ENCODE data around the gene TENT5C. TPM values are rescaled to one million over a fixed set of nuclear protein-coding genes. Genes with fewer than 3 reads are reported as not detected.

TENT5C gene
- total and polyA plus RNA-seq, 10 of the 15 experiments (the other 5 are each of a cell fraction or from before 2014, with no cell fraction given) = 0.19 to 2.4 (median 0.78) TPM

DNA sequence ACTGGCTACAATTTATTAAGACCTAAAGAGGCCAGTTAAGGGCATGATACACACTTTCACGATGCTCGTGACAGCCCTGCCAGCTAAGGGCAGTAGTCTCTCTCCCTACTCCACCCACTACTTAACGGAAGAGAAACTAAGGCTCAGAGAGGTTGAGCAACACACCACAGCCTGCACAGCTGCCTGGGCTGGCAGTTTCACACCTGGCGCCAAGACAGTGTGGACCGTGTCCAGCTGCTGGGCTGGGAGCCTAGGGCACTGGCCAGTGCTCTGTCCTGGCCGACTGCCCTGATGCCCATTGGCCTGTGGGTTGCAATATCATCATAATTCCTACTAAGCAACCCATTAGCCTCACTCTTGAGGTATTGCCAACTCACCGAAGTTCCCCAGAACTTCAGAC, 27.6 kb downstream of the TENT5C start:
- H3K36me3 ChIP-seq (ENCODE audit: control insufficient read depth in 2 of 2, insufficient read depth in 2 of 2, low read length in 1 of 2) = no peaks in the 10 kb centered on the region
- DNase-seq (ENCODE audit: low read depth, low spot score) (no peak), FAIRE-seq (no peak), ATAC-seq (peak; percentile 40)
- BruUV-seq (replicated peaks) = no TSS peak
- peaks cover 0 to 1% of the 10 kb centered on the region in 2 experiments; a peak in 2 of 4 replicates for H3K27me3 ChIP-seq (replicated peaks in 1 of 2; ENCODE audit: control insufficient read depth in 2 of 2, insufficient read depth in 2 of 2, low read length in 1 of 2)
- RAD21 ChIA-PET (ENCODE audit: unreplicated experiment) = no interaction called here
- 52% methylated on average over 7 of the region's 7 CpGs for WGBS (ENCODE audit: insufficient coverage, insufficient replicate concordance, low lambda C conversion rate, missing lambda C conversion rate)
- H3K4me2 ChIP-seq (ENCODE audit: control insufficient read depth, insufficient read depth) = peak overlapping the region; percentile 9; the same call in 1 of the 2 replicates
- H3K27ac ChIP-seq (ENCODE audit: control insufficient read depth, insufficient read depth) = no peak overlapping the region
- H3K9me3 ChIP-seq (replicated peaks; ENCODE audit: control insufficient read depth, insufficient read depth, low read length) = no peaks in the 10 kb centered on the region
- in situ Hi-C loops (cut with MboI) (no loop called here), intact Hi-C loops (cut with micrococcal nuclease; ENCODE audit: unreplicated experiment) (no loop called here)
- SMC1A ChIA-PET (ENCODE audit: uncharacterized antibody, unreplicated experiment) = interaction anchor here (0.6 kb wide), 1 partner anchor 25 kb away, joined by 3 read pairs; no protein-coding TSS in a partner anchor
- H4K20me1 ChIP-seq (ENCODE audit: control insufficient read depth, insufficient read depth) = no peaks in the 10 kb centered on the region; the same call in 1 of the 2 replicates
- no peak overlapping the region for H2AFZ ChIP-seq (ENCODE audit: control insufficient read depth, low read depth, low read length)
- H3K79me2 ChIP-seq (ENCODE audit: control insufficient read depth, insufficient read depth, low read length) = no peaks in the 10 kb centered on the region
- CTCF ChIA-PET = no interaction called here
- H3K4me1 ChIP-seq (ENCODE audit: control insufficient read depth, insufficient read depth, low read length) = peaks cover 26% of the 10 kb centered on the region
- no peak overlapping the region for H3K4me3 ChIP-seq
- POLR2A ChIA-PET = no interaction called here
- H3K9ac ChIP-seq (ENCODE audit: control insufficient read depth, insufficient read depth, low read length) = no peak overlapping the region
- TF ChIP-seq NFYA (IDR thresholded peaks at IDR 0.05; ENCODE audit: borderline replicate concordance, low read depth, low read length) (no peak), ETV6 (conservative IDR thresholded peaks at IDR 0.05 in 1 of 2, IDR thresholded peaks at IDR 0.05 in 1 of 2; ENCODE audit: borderline replicate concordance in 1 of 2, low read depth in 1 of 2) (no peak), FOXK2 (IDR thresholded peaks at IDR 0.05) (no peak), BMI1 (IDR thresholded peaks at IDR 0.05; ENCODE audit: borderline replicate concordance) (no peak), SREBF1 (IDR thresholded peaks at IDR 0.05; ENCODE audit: low read length) (no peak), TCF3 (IDR thresholded peaks at IDR 0.05; ENCODE audit: borderline replicate concordance, insufficient read depth, low read depth, low read length) (no peak), BCL11A (IDR thresholded peaks at IDR 0.05; ENCODE audit: low read depth, low read length) (no peak)

- no TSS peak for BruUV-seq (replicated peaks)
- H3K79me2 ChIP-seq (ENCODE audit: control insufficient read depth, insufficient read depth, low read length) = no peaks in the 10 kb centered on the region
- no peak for TF ChIP-seq SRF (IDR thresholded peaks at IDR 0.05; ENCODE audit: low read depth in 2 of 2, low read length in 2 of 2)
- TF ChIP-seq HDAC6 (IDR thresholded peaks at IDR 0.05; ENCODE audit: unreplicated experiment) = no peak
- TF ChIP-seq POU2F2 (IDR thresholded peaks at IDR 0.05; ENCODE audit: borderline replicate concordance, low read depth, low read length) = no peak
- no peak for TF ChIP-seq E2F4 (IDR thresholded peaks at IDR 0.05; ENCODE audit: low read depth, low read length)
- no peak for TF ChIP-seq SIX5 (IDR thresholded peaks at IDR 0.05; ENCODE audit: low read depth, low read length, severe bottlenecking)
- TF ChIP-seq NR2C2 (IDR thresholded peaks at IDR 0.05; ENCODE audit: borderline replicate concordance, control insufficient read depth, insufficient read length, low read depth) = no peak
- TF ChIP-seq RBBP5 (conservative IDR thresholded peaks at IDR 0.05) = no peak
- no peak for TF ChIP-seq YY1 (IDR thresholded peaks at IDR 0.05; ENCODE audit: low read depth, low read length)
- no peak for TF ChIP-seq POLR2A (IDR thresholded peaks at IDR 0.05; ENCODE audit: low read depth, low read length)
- TF ChIP-seq HDGF (IDR thresholded peaks at IDR 0.05) = no peak
- no peak for TF ChIP-seq HCFC1 (IDR thresholded peaks at IDR 0.05; ENCODE audit: low read length)
- no peak for TF ChIP-seq MEF2B (IDR thresholded peaks at IDR 0.05; ENCODE audit: partially characterized antibody, poor library complexity, severe bottlenecking)
- no peak for TF ChIP-seq SREBF1 (IDR thresholded peaks at IDR 0.05; ENCODE audit: low read length)
- no peak for TF ChIP-seq POLR2AphosphoS2 (IDR thresholded peaks at IDR 0.05; ENCODE audit: low read depth, low read length)
- TF ChIP-seq BMI1 (IDR thresholded peaks at IDR 0.05; ENCODE audit: borderline replicate concordance) = no peak
Measured at GRCh38 chr1:117633936-117634335, 28.1 kb downstream of the TENT5C start.

More at GRCh38 chr1:117633936-117634335, 28.1 kb downstream of the TENT5C start:
- Histone ChIP-seq H3K36me3 (ENCODE audit: control insufficient read depth in 2 of 2, insufficient read depth in 2 of 2, low read length in 1 of 2) (no peaks in the 10 kb centered on the region), H3K9ac (ENCODE audit: control insufficient read depth, insufficient read depth, low read length) (no peak overlapping the region), H3K27me3 (replicated peaks in 1 of 2; ENCODE audit: control insufficient read depth in 2 of 2, insufficient read depth in 2 of 2, low read length in 1 of 2) (peaks cover 0 to 1% of the 10 kb centered on the region in 2 experiments; a peak in 2 of 4 replicates), H3K4me1 (ENCODE audit: control insufficient read depth, insufficient read depth, low read length) (peaks cover 26% of the 10 kb centered on the region), H3K27ac (ENCODE audit: control insufficient read depth, insufficient read depth) (no peak overlapping the region), H3K9me3 (replicated peaks; ENCODE audit: control insufficient read depth, insufficient read depth, low read length) (no peaks in the 10 kb centered on the region), H3K4me3 (no peak overlapping the region), H4K20me1 (ENCODE audit: control insufficient read depth, insufficient read depth) (no peaks in the 10 kb centered on the region; the same call in 1 of the 2 replicates), H2AFZ (ENCODE audit: control insufficient read depth, low read depth, low read length) (no peak overlapping the region), H3K4me2 (ENCODE audit: control insufficient read depth, insufficient read depth) (no peak overlapping the region)
- SMC1A ChIA-PET (ENCODE audit: uncharacterized antibody, unreplicated experiment) = interaction anchor here (0.6 kb wide), 1 partner anchor 26 kb away, joined by 3 read pairs; no protein-coding TSS in a partner anchor
- 51% methylated on average over 5 of the region's 5 CpGs for WGBS (ENCODE audit: insufficient coverage, insufficient replicate concordance, low lambda C conversion rate, missing lambda C conversion rate)
- no peak for DNase-seq (ENCODE audit: low read depth, low spot score)
- RAD21 ChIA-PET (ENCODE audit: unreplicated experiment) = no interaction called here
- in situ Hi-C loops (cut with MboI) (no loop called here), intact Hi-C loops (cut with micrococcal nuclease; ENCODE audit: unreplicated experiment) (no loop called here)
- ATAC-seq = no peak
- FAIRE-seq = no peak
- POLR2A ChIA-PET = no interaction called here
- CTCF ChIA-PET = no interaction called here

Measured in GM12878 (cell line).